GM21825 (cell line): ENCODE data around the gene POU6F2.
"Not testable (repeated sequence)": the region's sequence is repeated elsewhere in the genome, so short reads cannot be mapped to it uniquely, and the experiment has no call there.

ENCODE experiments used
- ATAC-seq: cut with Tn5 transposase; IDR thresholded peaks from one replicate; pipeline ENCODE4 v1.9.1; 2021; ENCODE audit warnings: mild to moderate bottlenecking, moderate library complexity; ENCODE audit not compliant: unreplicated experiment

The POU6F2 gene

DNA sequence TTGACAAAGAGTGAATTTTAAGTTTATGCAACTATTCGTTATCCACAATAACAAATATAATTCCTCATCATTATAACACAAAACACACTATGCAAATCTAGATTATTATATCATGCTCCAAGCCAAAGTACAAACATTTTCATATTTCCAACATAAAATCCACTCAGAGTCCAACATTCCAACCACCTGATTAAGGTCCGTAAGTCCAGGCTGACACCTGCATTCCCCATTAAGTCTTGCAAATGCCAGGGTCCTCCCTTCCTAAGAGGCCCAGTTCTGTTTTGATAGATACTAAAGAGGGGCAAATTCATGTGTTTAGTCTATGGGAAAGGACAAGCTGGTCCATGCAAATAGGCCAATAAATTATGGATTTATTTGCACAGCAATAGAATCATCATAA lies 206.1 kb downstream of the POU6F2 start:
- ATAC-seq: no peak

DNA sequence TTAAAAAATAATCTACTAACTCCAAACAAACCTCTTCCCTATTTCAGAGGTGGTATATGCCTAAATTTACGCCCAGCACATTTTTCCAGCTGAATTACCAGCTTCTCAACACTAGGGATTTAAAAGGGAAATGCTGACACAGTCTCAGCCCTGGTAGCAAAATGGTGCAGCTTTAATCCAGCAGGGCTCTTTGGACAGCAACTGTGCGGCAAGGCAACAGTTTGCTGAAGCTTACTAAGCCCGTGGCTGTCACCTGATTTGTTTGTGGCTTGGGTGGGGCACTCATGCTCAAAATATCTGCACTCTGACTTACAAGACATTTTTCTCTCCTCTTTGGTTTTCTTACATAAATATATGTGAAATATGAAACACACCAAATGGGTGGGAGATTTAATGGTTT lies 206.7 kb downstream of the POU6F2 start:
- ATAC-seq: no peak

DNA sequence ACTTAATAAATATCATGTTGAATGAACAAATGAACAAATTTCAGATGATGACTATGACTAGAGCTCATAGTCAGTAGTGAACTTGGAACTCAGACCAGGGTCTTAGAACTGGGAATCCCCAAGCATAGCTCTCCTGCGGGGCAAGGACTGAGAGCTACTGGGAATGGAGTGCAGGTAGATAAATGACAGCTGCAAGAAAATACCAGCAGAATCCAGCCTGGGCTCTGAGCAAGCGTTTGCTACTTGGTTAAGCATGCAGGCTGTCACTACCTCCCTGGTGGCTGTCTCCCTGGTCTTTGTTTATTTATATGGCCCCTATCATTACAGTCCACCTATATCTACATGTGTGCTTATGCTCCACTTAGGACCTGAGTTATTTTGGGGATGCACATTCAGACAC lies 208.4 kb downstream of the POU6F2 start:
- no peak for ATAC-seq

DNA sequence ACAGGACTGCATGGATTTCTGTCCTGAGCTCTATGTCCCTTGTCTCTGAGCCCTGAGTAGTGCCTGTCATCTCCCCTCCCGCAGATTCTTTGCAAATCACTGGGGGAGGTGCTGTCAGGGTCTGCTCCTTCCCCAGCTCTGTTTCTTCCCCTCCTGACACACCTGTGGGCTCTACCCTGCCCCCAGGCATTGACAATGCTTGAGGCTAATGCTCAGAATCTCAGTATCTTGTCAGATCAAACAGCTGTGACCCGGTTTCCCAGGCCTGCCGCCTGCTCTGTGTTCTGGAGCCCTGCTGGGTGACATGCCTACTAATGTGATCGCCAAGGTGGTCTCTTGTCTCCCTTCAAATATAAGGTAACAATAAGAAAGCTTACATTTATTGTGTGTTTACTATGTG lies 209.0 kb downstream of the POU6F2 start:
- ATAC-seq: no peak

DNA sequence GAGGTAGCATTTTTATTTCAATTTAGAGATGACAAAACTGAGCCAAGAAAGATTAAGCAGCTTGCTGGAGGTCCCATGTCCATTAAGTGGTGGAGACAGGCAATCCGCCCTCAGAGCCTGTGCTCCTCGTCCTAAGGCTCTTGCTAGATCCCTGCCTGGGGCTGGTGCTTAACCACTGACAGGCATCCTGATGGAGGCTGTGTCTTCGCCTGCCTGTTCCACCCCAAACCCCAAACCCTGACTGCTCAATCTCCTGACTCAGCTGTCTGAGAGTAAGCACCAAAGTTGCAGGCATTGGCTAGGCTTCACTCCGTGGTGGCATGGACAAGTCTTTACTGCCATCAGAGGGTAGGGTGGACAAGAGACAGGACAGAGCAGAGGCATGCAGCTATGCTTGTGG lies 209.4 kb downstream of the POU6F2 start:
- ATAC-seq: no peak

DNA sequence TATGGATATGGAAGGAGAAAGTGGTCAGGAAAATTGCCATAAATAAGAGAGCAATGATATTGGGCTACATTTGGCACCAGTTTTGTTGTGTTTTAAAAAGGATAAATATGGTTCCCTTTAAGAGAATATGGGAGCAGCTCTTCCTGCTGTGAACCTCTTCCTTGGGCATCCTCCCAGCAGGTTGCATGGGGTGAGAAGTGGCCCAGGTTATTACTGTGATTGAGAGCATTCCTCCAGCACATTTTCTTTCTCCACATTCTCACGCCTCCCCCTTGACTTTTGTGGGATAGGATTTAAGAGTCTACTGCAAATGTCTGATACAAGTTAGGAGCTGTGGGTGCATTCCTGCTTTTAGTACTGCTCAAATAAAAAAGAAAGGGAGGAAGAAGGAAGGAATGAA lies 214.8 kb downstream of the POU6F2 start:
- no peak for ATAC-seq

DNA sequence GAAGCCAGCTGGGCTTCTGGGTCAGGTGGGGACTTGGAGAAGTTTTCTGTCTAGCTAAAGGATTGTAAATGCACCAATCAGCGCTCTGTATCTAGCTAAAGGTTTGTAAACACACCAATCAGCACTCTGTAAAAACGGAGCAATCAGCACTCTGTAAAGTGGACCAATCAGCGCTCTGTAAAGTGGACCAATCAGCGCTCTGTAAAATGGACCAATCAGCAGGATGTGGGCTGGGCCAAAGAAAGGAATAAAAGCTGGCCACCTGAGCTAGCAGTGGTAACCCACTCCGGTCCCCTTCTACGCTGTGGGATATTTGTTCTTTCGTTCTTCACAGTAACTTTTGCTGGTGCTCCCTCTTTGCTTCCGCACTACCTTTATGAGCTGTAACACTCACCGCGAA lies 216.7 kb downstream of the POU6F2 start:
- not testable (repeated sequence) for ATAC-seq

DNA sequence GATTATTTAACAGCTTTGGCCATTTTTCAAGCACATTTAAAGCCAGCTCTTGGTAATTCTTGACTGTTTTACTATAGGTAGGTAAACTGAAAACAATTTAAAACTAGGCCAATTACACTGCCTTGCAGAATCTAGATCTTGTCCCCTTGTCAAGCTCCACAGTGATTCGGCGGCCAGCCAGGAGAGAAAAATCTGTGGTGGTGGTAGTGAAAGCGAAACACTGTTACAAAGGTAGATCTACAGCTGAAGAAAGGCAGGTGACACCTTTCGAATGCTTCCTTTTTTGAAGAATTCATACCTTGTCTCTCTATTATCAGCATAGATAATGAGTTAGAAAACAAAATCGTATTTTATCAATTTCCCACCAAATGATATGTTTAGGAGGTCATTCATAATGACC lies 218.3 kb downstream of the POU6F2 start:
- no peak for ATAC-seq

DNA sequence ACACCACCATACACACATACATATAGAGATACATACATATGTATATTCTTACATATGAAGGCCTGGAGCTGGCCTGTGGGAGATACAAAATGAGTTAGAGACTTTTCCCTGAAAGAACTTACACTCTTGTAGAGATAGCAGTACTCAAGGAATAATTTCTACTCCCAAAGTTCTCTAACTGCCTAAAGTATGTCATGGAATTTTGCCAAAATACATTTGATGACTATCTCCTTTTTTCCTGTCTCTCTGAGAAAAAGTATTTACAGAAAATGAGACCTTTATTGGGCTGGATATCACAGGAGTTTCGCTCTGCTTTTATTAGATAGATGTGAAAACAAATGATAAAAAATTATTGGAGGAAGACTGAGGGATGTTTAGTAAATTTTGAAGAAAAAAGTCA lies 220.1 kb downstream of the POU6F2 start:
- no peak for ATAC-seq

DNA sequence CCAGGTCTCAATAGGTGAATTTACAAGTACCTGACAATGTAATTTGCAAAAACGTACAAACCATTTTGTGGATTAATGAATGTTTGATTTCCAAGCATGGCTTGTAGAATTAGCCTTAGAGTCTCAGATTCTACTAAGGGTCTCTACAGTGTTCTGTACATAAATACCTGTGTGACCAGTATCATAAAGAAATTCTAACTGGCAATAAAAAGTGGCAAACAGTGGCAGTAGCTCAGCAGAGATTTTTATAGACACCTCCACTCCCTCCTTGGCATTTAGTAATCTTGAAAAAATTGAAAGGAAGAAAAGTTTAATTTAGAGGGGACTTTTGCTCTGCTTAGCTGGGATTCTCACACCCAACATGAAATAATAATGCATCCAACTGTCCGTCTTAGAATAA lies 220.8 kb downstream of the POU6F2 start:
- no peak for ATAC-seq

DNA sequence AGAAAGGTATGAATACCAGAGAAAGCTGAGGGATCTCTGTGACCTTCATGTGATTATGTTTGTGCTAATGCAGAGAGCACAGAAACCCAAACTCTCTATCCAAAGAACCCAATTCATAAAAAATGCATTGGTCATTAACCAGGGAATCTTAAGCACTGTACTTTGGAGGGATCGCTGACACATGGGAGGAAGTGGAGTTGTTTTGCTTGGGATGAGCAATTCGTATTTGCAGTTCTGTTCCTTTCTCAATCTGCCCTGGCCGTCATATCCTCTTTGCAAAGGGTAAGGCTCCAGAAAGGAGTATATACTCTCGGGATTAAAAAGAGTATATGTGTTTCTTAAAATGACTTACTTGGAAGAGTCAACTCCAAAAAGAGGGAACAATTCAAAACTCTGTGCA lies 221.3 kb downstream of the POU6F2 start:
- no peak for ATAC-seq

DNA sequence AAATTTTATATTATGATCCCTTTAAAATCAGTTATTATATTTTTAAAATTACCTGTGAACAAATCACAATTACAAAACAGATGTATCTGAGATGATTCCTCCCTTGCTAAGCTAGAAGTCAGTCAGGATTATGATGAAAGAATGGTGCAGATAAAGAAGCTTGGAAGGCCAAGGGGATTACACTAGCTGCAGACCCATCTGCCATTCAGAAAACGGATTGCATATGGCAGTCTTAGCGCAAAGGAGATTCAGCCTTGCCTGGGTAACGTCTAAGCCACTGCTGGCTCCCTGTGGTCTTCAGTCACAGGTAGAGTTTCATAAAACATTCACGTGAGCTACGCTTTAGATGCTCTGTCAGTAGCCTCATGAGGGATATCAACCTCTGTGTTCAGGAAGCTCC lies 222.2 kb downstream of the POU6F2 start:
- ATAC-seq: no peak

DNA sequence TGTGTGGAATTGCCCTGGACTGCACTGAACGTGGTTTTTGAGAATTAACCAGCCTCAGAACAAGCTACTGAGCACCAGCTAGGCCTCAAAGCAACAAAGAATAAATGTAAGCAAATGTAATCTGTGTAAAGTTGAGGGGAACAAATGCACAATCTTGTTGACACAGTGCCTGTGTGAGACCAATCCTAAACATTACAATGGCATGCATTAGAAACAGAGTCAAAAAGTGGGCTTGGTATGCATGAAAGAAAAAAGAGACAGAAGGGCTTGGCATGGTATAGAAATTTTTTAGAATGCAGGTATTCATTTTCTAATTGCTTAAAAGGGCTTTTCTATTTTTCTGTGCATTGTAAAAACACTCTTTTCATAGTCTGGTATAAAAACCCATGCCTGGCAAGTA lies 224.3 kb downstream of the POU6F2 start:
- ATAC-seq: no peak

DNA sequence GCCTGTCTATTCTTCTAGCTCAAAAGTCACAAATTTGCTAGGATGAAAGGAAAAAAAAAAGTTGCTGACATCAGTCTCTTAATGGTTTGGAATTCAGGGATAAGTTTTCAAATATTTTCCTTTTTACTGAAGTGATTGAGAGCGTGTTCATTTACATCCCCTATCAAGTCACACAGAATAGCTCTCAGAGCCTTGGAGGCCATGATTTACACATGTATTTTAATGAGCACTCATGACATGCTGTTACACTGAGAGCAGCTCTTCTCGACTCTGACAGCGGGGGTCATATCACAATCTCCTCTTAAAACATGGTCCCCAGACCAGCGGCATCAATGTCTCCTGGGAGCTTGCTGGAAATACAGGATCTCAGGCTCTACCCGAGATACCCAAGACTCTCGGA lies 232.7 kb downstream of the POU6F2 start:
- ATAC-seq: no peak

DNA sequence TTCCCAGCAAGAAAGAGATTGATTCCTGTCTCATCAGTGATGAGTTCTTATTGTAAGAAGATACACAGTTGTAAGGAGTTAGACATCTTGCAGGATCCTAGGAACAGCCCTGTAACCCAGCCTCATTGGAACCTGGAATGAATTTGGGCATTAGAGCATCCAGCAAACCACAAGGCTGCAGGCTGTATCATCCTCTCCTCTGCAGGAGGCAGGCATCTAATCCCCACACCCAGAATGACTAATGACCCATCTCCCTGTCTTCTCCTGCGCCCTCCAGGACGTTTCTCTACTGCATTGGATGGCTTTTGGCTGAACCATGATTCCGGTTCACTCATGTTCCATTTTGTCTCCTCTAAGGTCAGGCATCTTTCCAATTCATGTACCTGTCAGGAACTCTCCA lies 233.9 kb downstream of the POU6F2 start:
- no peak for ATAC-seq

DNA sequence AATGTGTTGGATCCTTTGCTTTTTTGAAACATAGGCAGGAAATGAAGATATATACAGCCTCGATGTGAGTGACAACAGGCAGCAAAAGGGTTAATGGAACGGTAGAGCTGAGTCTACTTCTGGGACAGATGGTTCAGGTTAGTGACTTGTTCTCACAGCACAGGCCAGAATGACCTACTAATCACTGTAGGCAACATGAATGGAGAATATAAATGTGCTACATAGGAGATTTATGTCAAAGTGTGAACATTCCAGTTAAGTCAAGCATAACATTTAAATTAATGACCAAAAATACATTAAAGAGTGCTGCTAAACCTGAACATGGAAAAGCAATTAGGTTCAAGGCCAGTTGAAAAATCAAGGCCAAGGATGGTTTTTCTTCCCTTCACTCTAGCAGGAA lies 235.2 kb downstream of the POU6F2 start:
- ATAC-seq: no peak

DNA sequence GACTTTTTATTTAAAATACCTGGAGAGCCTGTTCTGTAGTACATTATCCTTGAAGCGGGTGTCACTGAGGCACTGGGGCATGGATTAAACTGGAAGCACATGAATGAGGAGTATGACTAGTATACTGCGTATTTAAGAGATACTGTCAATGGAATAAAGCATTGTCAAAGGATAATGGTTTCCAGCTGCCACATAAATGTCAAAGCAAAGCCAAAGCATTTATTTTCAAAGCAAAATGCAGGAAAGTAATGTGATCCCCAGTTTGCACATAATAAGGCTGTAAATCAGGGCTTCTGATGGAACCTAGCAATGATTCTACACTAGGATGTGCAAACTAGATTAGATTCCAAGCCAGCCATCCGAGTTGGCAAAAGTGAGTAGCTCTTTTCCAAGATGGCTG lies 240.1 kb downstream of the POU6F2 start:
- no peak for ATAC-seq

DNA sequence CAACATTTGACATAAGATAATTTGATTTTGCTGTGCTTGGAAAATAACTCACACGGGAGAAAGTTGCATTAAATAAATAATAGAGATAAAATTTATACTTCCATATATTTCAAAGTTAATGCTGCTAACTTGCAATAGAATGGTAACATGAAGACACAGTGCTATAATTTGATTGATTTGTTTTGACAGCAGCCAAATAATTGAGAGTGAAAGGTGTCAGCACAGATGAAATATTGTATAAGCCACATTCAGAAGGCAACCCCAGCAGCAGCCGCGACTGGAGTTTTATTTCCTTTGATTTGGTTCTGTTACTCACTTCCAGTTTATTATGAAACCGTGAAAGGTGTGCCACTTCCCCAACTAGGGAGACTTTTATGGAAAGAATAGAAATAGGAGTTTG lies 242.2 kb downstream of the POU6F2 start:
- ATAC-seq: no peak

DNA sequence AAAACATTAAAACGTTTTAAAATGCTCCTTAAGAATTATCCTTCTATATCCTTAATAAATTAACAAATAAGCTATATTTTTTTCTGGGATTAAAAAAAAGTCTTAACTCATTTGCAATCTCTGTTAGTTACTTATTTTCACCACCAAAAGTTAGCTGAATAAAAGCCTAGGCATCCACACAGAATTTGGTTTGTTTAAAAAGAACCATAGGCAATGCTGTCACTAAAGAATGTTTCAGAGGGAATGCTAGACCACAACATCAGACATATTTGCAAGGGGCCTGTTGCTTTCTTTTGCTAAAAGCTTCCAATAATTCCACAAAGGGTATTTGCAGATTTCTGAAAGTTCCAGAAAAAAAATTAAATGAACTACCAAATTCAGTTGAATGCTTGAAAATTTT lies 244.2 kb downstream of the POU6F2 start:
- no peak for ATAC-seq

DNA sequence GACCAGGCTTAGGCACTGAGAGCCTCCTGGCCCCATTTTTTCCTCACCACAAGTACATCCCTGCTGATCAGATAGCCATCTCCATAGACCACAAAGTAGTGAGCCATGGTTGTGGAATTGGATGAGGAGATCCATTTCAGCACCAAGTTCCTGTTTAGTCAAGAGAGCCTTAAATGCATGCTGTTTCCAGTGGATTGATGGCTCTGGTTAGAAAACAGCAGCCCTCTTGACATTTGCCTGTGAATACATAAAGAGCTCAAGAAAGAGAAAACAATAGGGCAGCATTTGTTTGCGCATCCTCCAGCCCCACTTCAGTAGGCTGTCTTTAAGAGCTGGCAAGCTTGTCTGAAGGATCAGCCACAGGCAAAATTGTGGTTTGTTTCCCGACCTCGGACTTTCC lies 251.2 kb downstream of the POU6F2 start:
- ATAC-seq: no peak

DNA sequence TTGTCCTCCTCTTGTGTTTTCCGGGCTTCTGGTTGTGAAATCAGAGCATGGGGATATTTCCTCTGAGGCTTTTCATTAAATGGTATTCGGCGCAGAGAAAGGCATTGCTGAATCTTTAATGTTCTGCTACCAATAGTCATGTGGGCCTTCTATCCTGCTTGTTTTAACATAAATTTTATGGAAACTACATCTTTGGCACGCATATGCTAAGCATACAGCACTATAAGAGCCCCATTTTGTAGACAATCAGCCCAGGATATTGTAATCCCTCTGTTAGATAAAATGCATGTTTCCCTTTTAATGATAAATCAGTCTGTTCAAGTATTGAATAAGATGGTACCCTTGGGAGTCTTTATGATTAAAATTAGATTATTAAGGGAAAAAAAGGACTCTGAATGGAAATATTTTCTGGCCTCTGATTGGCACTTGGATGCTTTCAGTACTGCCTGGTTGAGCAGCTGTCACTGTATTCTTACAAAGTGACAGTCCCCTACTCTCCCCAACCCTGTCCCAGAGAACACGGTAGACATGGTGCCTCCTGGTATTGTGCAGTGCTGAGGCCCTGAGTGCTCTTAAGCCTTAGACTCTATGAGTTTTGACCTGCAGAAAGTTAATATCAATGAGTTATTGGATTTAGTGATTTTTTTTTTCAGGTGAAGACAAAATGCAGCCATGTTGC lies 256.3 kb downstream of the POU6F2 start:
- no peak for ATAC-seq

DNA sequence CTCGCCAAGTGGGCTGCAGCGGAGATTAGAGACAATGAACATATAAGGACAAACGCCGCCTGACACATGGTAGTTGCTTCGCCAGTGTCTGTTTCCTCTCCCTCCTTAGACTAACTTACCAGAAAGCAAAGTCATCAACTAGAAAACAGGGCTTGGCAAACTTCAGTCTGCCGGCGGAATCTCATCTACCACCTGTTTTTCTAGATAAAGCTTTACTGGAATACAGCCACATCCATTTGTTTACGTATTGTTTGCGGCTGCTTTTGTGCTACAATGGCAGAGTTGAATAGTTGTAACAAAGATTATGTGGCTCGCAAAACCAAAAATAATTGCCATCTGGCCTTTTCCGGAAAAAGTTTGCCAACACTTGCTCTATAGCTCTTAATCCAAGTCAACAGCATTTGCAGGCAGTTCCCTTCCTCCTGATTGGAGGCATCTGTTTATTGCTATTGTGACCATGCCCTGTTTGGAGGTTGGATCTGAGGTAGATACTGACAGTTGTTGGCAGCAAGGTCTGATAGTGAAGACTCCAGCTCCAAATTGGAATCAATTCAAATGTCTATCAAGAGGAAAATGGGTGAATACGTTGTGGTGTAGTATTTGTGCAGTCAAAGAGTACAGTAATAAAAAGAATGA lies 260.6 kb downstream of the POU6F2 start:
- no peak for ATAC-seq

DNA sequence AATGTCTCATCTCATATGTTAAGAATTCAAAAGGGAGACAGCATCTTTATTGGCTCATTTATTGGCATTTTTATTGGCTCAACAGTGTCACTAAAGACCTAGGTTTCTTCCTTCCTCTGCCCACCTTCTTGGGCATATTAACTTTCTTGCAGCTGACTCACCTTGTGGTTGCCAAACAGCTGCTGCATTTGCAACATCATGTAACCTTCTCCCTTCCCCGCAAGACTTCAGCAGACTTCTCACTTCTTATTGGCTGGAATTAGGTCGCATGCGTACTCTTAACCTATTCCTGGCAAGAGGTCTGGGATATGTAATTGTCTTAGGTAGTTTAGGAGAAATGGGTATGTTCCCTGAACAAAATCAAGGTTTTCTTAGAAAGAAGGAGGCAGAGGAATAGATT lies 263.2 kb downstream of the POU6F2 start:
- ATAC-seq: no peak
